Mammary epithelial cell (primary cell): ENCODE results near the gene ATXN7L1.

Experiments
- CTCF ChIP-seq, 2 donors: IDR thresholded peaks in 1 of 2; conservative IDR thresholded peaks in 1 of 2; 2 replicates each; pipeline ENCODE4 v1.5.1; 2011 to 2012; ENCODE audit warnings: inconsistent platforms in 2 of 2, low read length in 2 of 2, mild to moderate bottlenecking in 2 of 2, control low read depth in 1 of 2, low read depth in 1 of 2; ENCODE audit not compliant: insufficient read depth in 1 of 2; ENCODE audit errors: extremely low read depth in 1 of 2
- EZH2 ChIP-seq: IDR thresholded peaks from 2 replicates; pipeline ENCODE4 v1.6.1; 2012; ENCODE audit warnings: low read length, inconsistent platforms, borderline replicate concordance

DNA sequence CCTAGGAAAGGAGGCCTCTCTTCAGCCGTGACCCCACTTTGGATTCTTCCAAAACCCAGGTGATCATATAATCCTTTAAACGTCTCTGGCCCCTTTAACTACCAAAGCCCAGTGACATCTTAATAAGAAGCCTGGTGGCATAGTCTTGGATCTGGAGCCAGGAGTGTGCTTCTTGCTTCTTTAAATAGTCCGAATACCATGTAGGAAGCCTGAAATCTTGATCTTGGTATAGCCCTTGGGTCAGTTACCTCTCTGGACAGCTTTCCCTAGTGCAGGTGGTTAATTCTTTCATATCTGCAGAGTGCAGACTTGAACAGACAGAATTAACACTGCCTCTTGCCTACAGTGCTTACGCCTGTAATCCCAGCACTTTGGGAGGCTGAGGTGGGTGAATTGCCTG lies 156.5 kb downstream of the ATXN7L1 start:
- TF ChIP-seq CTCF (conservative IDR thresholded peaks at IDR 0.05 in 1 of 2, IDR thresholded peaks at IDR 0.05 in 1 of 2; ENCODE audit: extremely low read depth in 1 of 2, insufficient read depth in 1 of 2, low read depth in 1 of 2, low read length in 2 of 2), result no peak
- TF ChIP-seq EZH2, result no peak
